HCT116 (cell line): ENCODE data around the gene TAC3. TPM values are rescaled to one million over a fixed set of nuclear protein-coding genes. Genes with fewer than 3 reads are reported as not detected.
A peak's percentile ranks its signal among the peaks of the same experiment; 100 is the strongest.

Experiments
- ATAC-seq: fragments of 200-7000 bp; cut with Tn5 transposase; 2 replicates; pipeline ENCODE4 v1.9.1; 2020; ENCODE audit warnings: mild to moderate bottlenecking, moderate library complexity
- BruUV-seq: library from RNA; stranded (reverse); fragments of 400-500 nt; replicated peaks from 2 replicates; lab custom pipeline; 2021; lab: Mats Ljungman, UMichigan
- CTCF ChIA-PET: fragments of 300-600 bp; sonication (Branson Sonifier 250); formaldehyde crosslinking; loops from one replicate; lab custom pipeline; 2021; ENCODE audit warnings: antibody characterized with exemption; lab: Charles Lee
- POLR2A ChIA-PET: fragments of 300-600, 350-600 bp; sonication (Branson Sonifier 250); formaldehyde crosslinking; loops from one replicate; lab custom pipeline; 2021; ENCODE audit warnings: antibody characterized with exemption; lab: Charles Lee
- RAD21 ChIA-PET, 2 experiments: fragments of 300-600 bp; sonication (Branson Sonifier 250); formaldehyde crosslinking; loops; one replicate each; lab custom pipeline; 2023; ENCODE audit warnings: low total read pairs in 2 of 2; ENCODE audit not compliant: uncharacterized antibody in 2 of 2, unreplicated experiment in 2 of 2, low non-redundant PET in 1 of 2; lab: Charles Lee
- DNase-seq: peaks from one replicate; pipeline ENCODE4 v3.0.0-alpha.2; 2010; ENCODE audit warnings: low read depth, low spot score
- H2AFZ ChIP-seq: fragments of 200-600 bp; shearing (Covaris generic), sonication (generic); 2 replicates; pipeline ENCODE4 v1.6.1; 2017; ENCODE audit warnings: low read depth, mixed run types, mixed read lengths, antibody characterized with exemption, low read length; ENCODE audit not compliant: poor library complexity, severe bottlenecking
- H3K27ac ChIP-seq: 2 replicates; pipeline ENCODE4 v1.5.1; 2012; ENCODE audit warnings: low read depth, low read length
- H3K27me3 ChIP-seq: fragments of 200-600 bp; sonication (generic); 2 replicates; pipeline ENCODE4 v1.6.1; 2016; ENCODE audit warnings: mixed run types, low read length, mixed read lengths; ENCODE audit not compliant: insufficient read depth
- H3K36me3 ChIP-seq, 2 experiments: fragments of 200-500 bp in 1 of 2; fragments of 200-600 bp in 1 of 2; sonication (Bioruptor generic) in 1 of 2; sonication (generic) in 1 of 2; 2 replicates each; pipeline versions ENCODE4 v1.5.1 to v1.6.1; 2014 to 2016; ENCODE audit warnings: low read length in 2 of 2, inconsistent platforms in 1 of 2, mixed read lengths in 1 of 2, mixed run types in 1 of 2; ENCODE audit not compliant: insufficient read depth in 2 of 2, control insufficient read depth in 1 of 2
- H3K4me1 ChIP-seq, 2 experiments: fragments of 200-600 bp in 1 of 2; sonication (generic) in 1 of 2; 2 replicates each; pipeline versions ENCODE4 v1.5.1 to v1.6.1; 2012 to 2017; ENCODE audit warnings: low read length in 2 of 2, inconsistent platforms in 1 of 2, mild to moderate bottlenecking in 1 of 2, mixed read lengths in 1 of 2, mixed run types in 1 of 2, moderate library complexity in 1 of 2; ENCODE audit not compliant: insufficient read depth in 2 of 2, control insufficient read depth in 1 of 2
- H3K4me2 ChIP-seq: fragments of 200-600 bp; sonication (generic); 2 replicates; pipeline ENCODE4 v1.6.1; 2017; ENCODE audit warnings: mixed run types, low read length, mixed read lengths
- H3K4me3 ChIP-seq, 2 experiments: fragments of 200-600 bp in 1 of 2; sonication (generic) in 1 of 2; replicated peaks in 1 of 2; 2 replicates each; pipeline ENCODE4 v1.5.1; 2011 to 2016; ENCODE audit warnings: low read length in 2 of 2, control low read depth in 1 of 2, low read depth in 1 of 2, mild to moderate bottlenecking in 1 of 2, mixed read lengths in 1 of 2, mixed run types in 1 of 2
- H3K79me2 ChIP-seq: fragments of 200-600 bp; sonication (generic); 2 replicates; pipeline ENCODE4 v1.6.1; 2017; ENCODE audit warnings: mild to moderate bottlenecking, mixed run types, low read length, moderate library complexity, mixed read lengths; ENCODE audit not compliant: insufficient read depth
- H3K9ac ChIP-seq: fragments of 200-600 bp; sonication (generic); 2 replicates; pipeline ENCODE4 v1.6.1; 2016; ENCODE audit warnings: low read length, mixed read lengths
- H3K9me2 ChIP-seq: fragments of 200-600 bp; sonication (generic), shearing (Covaris generic); 2 replicates; pipeline ENCODE4 v1.6.1; 2017; ENCODE audit warnings: mixed run types, mild to moderate bottlenecking, moderate library complexity; ENCODE audit not compliant: insufficient read depth
- H3K9me3 ChIP-seq, 2 experiments: fragments of 200-500 bp in 1 of 2; fragments of 200-600 bp in 1 of 2; sonication (Bioruptor generic) in 1 of 2; sonication (generic) in 1 of 2; 2 replicates each; pipeline ENCODE4 v1.6.1; 2014 to 2017; ENCODE audit warnings: low read length in 2 of 2, mixed read lengths in 2 of 2, inconsistent platforms in 1 of 2, low read depth in 1 of 2, mild to moderate bottlenecking in 1 of 2, mixed run types in 1 of 2, moderate library complexity in 1 of 2; ENCODE audit not compliant: control insufficient read depth in 1 of 2, insufficient read depth in 1 of 2
- H4K20me1 ChIP-seq: fragments of 200-600 bp; sonication (generic), shearing (Covaris generic); 2 replicates; pipeline ENCODE4 v1.6.1; 2017; ENCODE audit warnings: mixed run types, mild to moderate bottlenecking, moderate library complexity; ENCODE audit not compliant: insufficient read depth
- ATF3 ChIP-seq: IDR thresholded peaks from 2 replicates; pipeline ENCODE4 v1.6.1; 2012
- CEBPB ChIP-seq: IDR thresholded peaks from 2 replicates; pipeline ENCODE4 v1.6.1; 2012; ENCODE audit warnings: low read depth
- CTCF ChIP-seq, 3 experiments: fragments of 200-600 bp in 1 of 3; sonication (generic) in 1 of 3; IDR thresholded peaks in 2 of 3; conservative IDR thresholded peaks in 1 of 3; 2 replicates each; pipeline ENCODE4 v1.5.1; 2012 to 2017; ENCODE audit warnings: low read depth in 2 of 3, low read length in 2 of 3, antibody characterized with exemption in 1 of 3, borderline replicate concordance in 1 of 3, control low read depth in 1 of 3, mild to moderate bottlenecking in 1 of 3, mixed read lengths in 1 of 3, mixed run types in 1 of 3, moderate library complexity in 1 of 3; ENCODE audit not compliant: insufficient read depth in 1 of 3
- FOSL1 ChIP-seq: IDR thresholded peaks from 2 replicates; pipeline ENCODE4 v1.6.1; 2012; ENCODE audit warnings: low read depth
- POLR2A ChIP-seq: IDR thresholded peaks from 2 replicates; pipeline ENCODE4 v1.7.0; 2011; ENCODE audit warnings: borderline replicate concordance; ENCODE audit not compliant: insufficient read depth, insufficient read length; ENCODE audit errors: extremely low read depth
- POLR2AphosphoS5 ChIP-seq: IDR thresholded peaks from 2 replicates; pipeline ENCODE4 v1.6.1; 2011; ENCODE audit warnings: mild to moderate bottlenecking, low read depth, low read length, moderate library complexity
- RAD21 ChIP-seq: IDR thresholded peaks from 2 replicates; pipeline ENCODE4 v1.6.1; 2012; ENCODE audit warnings: low read depth, mild to moderate bottlenecking
- intact Hi-C: fragments of 100-400 bp; cut with micrococcal nuclease; formaldehyde crosslinking; loops from 2 replicates; pipeline ENCODE4 v1.10.0; 2022
- total RNA-seq: library from RNA; stranded (reverse); gene quantifications from one replicate; pipeline ENCODE4 v1.2.1, GENCODE V29; 2021; ENCODE audit not compliant: unreplicated experiment

Gene TAC3
- total RNA-seq, 1 experiment from 2014 or later, result not detected

GRCh38 chr12:57012600-57013465 lies 3.5 kb downstream of the TAC3 start:
- RAD21 ChIA-PET, result no interaction called here
- H3K36me3 ChIP-seq, result no peaks in the 10 kb centered on the region
- H4K20me1 ChIP-seq, result no peaks in the 10 kb centered on the region
- CTCF ChIA-PET, result interaction anchor here (0.8 kb wide), 1 partner anchor 12 kb away, joined by 3 read pairs; no protein-coding TSS in a partner anchor
- peaks cover 0 to 8% of the 10 kb centered on the region in 2 experiments; a peak in 2 of 4 replicates for H3K4me1 ChIP-seq
- POLR2A ChIA-PET, result no interaction called here
- TF ChIP-seq POLR2A, result no peak
- no peak for TF ChIP-seq POLR2AphosphoS5
- no peak for TF ChIP-seq CEBPB
- no peak for TF ChIP-seq ATF3
- peak in 1 of 3 experiments; percentile 15; a peak in 1 of 6 replicates for TF ChIP-seq CTCF (IDR thresholded peaks at IDR 0.05 in 2 of 3, conservative IDR thresholded peaks at IDR 0.05 in 1 of 3; ENCODE audit: borderline replicate concordance in 1 of 3, insufficient read depth in 1 of 3, low read depth in 2 of 3, low read length in 2 of 3)
- TF ChIP-seq FOSL1, result no peak
- peak; percentile 20; the same call in 1 of the 2 replicates for TF ChIP-seq RAD21
- no peaks in the 10 kb centered on the region for H3K79me2 ChIP-seq
- H3K4me2 ChIP-seq, result no peak overlapping the region
- peaks cover 28% of the 10 kb centered on the region; the same call in 1 of the 2 replicates for H3K27me3 ChIP-seq
- no peak for ATAC-seq
- H3K4me3 ChIP-seq, result no peak overlapping the region
- no peaks in the 10 kb centered on the region for H3K9me3 ChIP-seq
- H3K9me2 ChIP-seq, result no peaks in the 10 kb centered on the region
- DNase-seq, result no peak
- H2AFZ ChIP-seq, result no peak overlapping the region
- H3K27ac ChIP-seq, result no peak overlapping the region
- intact Hi-C loops, result no loop called here
- H3K9ac ChIP-seq, result no peak overlapping the region
- BruUV-seq, result no TSS peak
